ENCODE data around the gene ZEB2.

DNA sequence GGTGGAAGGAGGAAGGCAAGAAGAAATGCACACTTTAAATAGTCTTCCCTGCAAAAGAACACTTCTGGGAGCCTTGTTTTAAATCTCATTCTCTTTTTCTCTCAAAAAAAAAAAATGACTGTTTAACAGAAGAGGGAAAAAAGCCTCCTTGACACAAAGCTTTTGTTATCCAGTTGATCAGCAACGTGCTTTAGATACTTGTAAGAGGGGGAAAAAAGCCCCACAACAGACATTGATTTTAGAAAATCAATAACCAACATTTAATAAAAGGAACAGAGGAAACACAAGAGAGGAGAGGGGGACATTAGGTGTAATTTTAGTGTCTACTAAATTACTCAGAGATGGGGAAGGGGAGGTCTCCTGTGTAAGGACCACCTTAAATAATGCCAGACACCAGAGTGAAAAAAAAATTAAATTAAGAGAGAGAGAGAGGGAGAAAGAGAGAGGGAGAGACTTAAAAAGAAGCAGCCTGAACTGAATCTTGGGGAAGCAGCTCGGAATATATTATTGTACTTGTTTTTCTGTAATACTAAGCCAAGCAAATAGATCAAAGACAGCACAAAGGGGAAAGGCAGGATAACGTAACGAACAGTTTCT, 4.7 kb downstream of the ZEB2 start:
- TF ChIP-seq SREBF2 (IDR thresholded peaks at IDR 0.05) (no peak), MAZ (IDR thresholded peaks at IDR 0.05; ENCODE audit: borderline replicate concordance, low read depth, low read length) (no peak), NFE2L2 (conservative IDR thresholded peaks at IDR 0.05; ENCODE audit: low read length) (no peak), TP53 (CRISPR knock-in tag; IDR thresholded peaks at IDR 0.05) (no peak)
- TF ChIP-seq, protein P1, sequence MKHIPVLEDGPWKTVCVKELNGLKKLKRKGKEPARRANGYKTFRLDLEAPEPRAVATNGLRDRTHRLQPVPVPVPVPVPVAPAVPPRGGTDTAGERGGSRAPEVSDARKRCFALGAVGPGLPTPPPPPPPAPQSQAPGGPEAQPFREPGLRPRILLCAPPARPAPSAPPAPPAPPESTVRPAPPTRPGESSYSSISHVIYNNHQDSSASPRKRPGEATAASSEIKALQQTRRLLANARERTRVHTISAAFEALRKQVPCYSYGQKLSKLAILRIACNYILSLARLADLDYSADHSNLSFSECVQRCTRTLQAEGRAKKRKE (CRISPR knock-in tag; IDR thresholded peaks at IDR 0.05; ENCODE audit: low read depth) = no peak
